ENCODE results near the gene COQ10B.

DNA sequence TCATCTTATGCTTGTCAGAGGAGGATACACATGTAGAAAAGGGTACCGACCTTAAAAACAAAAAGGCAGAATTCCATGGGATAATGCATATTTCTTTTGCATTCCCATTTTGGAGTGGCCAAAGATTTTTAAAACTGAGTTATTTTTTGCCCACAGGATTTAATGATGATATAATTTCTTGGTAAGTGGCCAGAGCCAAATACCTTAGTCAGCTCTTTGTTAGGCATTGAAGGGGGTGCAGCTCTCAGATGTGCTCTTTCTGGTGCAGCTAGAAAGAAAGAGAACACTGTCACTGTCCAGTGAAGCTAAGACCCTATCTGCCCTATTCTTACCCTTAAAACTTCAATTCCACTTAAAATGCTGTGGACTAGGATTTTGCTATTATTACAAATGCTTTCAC lies 10.8 kb downstream of the COQ10B start:
- no peak for TF ChIP-seq TCF4 (CRISPR knock-in tag; IDR thresholded peaks at IDR 0.05; ENCODE audit: borderline replicate concordance)
- TF ChIP-seq, protein P1, sequence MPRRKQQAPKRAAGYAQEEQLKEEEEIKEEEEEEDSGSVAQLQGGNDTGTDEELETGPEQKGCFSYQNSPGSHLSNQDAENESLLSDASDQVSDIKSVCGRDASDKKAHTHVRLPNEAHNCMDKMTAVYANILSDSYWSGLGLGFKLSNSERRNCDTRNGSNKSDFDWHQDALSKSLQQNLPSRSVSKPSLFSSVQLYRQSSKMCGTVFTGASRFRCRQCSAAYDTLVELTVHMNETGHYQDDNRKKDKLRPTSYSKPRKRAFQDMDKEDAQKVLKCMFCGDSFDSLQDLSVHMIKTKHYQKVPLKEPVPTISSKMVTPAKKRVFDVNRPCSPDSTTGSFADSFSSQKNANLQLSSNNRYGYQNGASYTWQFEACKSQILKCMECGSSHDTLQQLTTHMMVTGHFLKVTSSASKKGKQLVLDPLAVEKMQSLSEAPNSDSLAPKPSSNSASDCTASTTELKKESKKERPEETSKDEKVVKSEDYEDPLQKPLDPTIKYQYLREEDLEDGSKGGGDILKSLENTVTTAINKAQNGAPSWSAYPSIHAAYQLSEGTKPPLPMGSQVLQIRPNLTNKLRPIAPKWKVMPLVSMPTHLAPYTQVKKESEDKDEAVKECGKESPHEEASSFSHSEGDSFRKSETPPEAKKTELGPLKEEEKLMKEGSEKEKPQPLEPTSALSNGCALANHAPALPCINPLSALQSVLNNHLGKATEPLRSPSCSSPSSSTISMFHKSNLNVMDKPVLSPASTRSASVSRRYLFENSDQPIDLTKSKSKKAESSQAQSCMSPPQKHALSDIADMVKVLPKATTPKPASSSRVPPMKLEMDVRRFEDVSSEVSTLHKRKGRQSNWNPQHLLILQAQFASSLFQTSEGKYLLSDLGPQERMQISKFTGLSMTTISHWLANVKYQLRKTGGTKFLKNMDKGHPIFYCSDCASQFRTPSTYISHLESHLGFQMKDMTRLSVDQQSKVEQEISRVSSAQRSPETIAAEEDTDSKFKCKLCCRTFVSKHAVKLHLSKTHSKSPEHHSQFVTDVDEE (CRISPR knock-in tag; IDR thresholded peaks at IDR 0.05): no peak
- no peak for TF ChIP-seq ZNF70 (CRISPR knock-in tag; IDR thresholded peaks at IDR 0.05)
- TF ChIP-seq ZC3H10 (CRISPR knock-in tag; IDR thresholded peaks at IDR 0.05): no peak
- no peak for TF ChIP-seq PPARA (CRISPR knock-in tag; IDR thresholded peaks at IDR 0.05; ENCODE audit: borderline replicate concordance)
- TF ChIP-seq SNAI2 (CRISPR knock-in tag; IDR thresholded peaks at IDR 0.05): no peak
